GM21447 (cell line): ENCODE results near the gene TNFRSF13B.
"Not testable (repeated sequence)": the region's sequence is repeated elsewhere in the genome, so short reads cannot be mapped to it uniquely, and the experiment has no call there.

ENCODE experiments used
- ATAC-seq: cut with Tn5 transposase; IDR thresholded peaks from one replicate; pipeline ENCODE4 v1.9.1; 2021; ENCODE audit not compliant: unreplicated experiment

TNFRSF13B gene

GRCh38 chr17:17007891-17008290 lies 36.0 kb upstream of the TNFRSF13B start:
- not testable (repeated sequence) for ATAC-seq

- not testable (repeated sequence) for ATAC-seq
These were observed 33.2 kb upstream of the TNFRSF13B start for GRCh38 chr17:17004997-17005614.

GRCh38 chr17:17004251-17004996 lies 32.5 kb upstream of the TNFRSF13B start:
- no peak for ATAC-seq

GRCh38 chr17:17002731-17003715 lies 31.1 kb upstream of the TNFRSF13B start:
- ATAC-seq: not testable (repeated sequence)

- no peak for ATAC-seq
These were observed 30.1 kb upstream of the TNFRSF13B start for GRCh38 chr17:17001874-17002520.

GRCh38 chr17:17001076-17001777 lies 29.3 kb upstream of the TNFRSF13B start:
- no peak for ATAC-seq

- no peak for ATAC-seq
These were observed 28.2 kb upstream of the TNFRSF13B start for GRCh38 chr17:16999931-17000625.

- ATAC-seq: peak; percentile 86
These were observed 25.9 kb upstream of the TNFRSF13B start for GRCh38 chr17:16997514-16998429.

GRCh38 chr17:16996726-16997125 lies 24.8 kb upstream of the TNFRSF13B start:
- not testable (repeated sequence) for ATAC-seq

GRCh38 chr17:16995930-16996329 lies 24.0 kb upstream of the TNFRSF13B start:
- ATAC-seq: no peak

- ATAC-seq: no peak
These were observed 22.7 kb upstream of the TNFRSF13B start for GRCh38 chr17:16994631-16995030.

GRCh38 chr17:16991349-16992009 lies 19.6 kb upstream of the TNFRSF13B start:
- ATAC-seq: no peak

- ATAC-seq: no peak
These were observed 18.3 kb upstream of the TNFRSF13B start for GRCh38 chr17:16989953-16990860.

- peak; percentile 26 for ATAC-seq
These were observed 17.5 kb upstream of the TNFRSF13B start for GRCh38 chr17:16989230-16989952.

GRCh38 chr17:16988749-16989229 lies 16.9 kb upstream of the TNFRSF13B start:
- peak; percentile 11 for ATAC-seq
